H9 (cell line): ENCODE data around the gene MECP2. TPM values are rescaled to one million over a fixed set of nuclear protein-coding genes. Genes with fewer than 3 reads are reported as not detected.
A peak's percentile ranks its signal among the peaks of the same experiment; 100 is the strongest.

Experiments
- DNase-seq: peaks from one replicate; pipeline ENCODE4 v3.0.0-alpha.2; 2017
- H2AFZ ChIP-seq: one replicate; pipeline ENCODE4 v1.6.1; 2013; ENCODE audit warnings: mild to moderate bottlenecking, low read length, control low read depth, moderate library complexity
- H2AK5ac ChIP-seq: 2 replicates; pipeline ENCODE4 v1.6.1; 2013; ENCODE audit warnings: low read length, control low read depth, mixed read lengths; ENCODE audit not compliant: insufficient read length
- H2BK120ac ChIP-seq: one replicate; pipeline ENCODE4 v1.6.1; 2013; ENCODE audit warnings: low read depth, mild to moderate bottlenecking, low read length, control low read depth, inconsistent platforms; ENCODE audit not compliant: poor library complexity, severe bottlenecking
- H2BK12ac ChIP-seq: 2 replicates; pipeline ENCODE4 v1.6.1; 2013; ENCODE audit warnings: low read length, control low read depth, mixed read lengths, low read depth; ENCODE audit not compliant: insufficient read length
- H2BK15ac ChIP-seq: 2 replicates; pipeline ENCODE4 v1.6.1; 2013; ENCODE audit warnings: low read depth, low read length, control low read depth
- H2BK20ac ChIP-seq: one replicate; pipeline ENCODE4 v1.6.1; 2013; ENCODE audit warnings: low read depth, mild to moderate bottlenecking, low read length, control low read depth, inconsistent platforms; ENCODE audit not compliant: poor library complexity, severe bottlenecking
- H2BK5ac ChIP-seq: 2 replicates; pipeline ENCODE4 v1.6.1; 2013; ENCODE audit warnings: low read length, control low read depth, mixed read lengths; ENCODE audit not compliant: insufficient read length
- H3K14ac ChIP-seq: 2 replicates; pipeline ENCODE4 v1.6.1; 2013; ENCODE audit warnings: low read length, control low read depth; ENCODE audit not compliant: insufficient read depth
- H3K18ac ChIP-seq: 2 replicates; pipeline ENCODE4 v1.6.1; 2013; ENCODE audit warnings: low read depth, mild to moderate bottlenecking, mixed read lengths, low read length, control low read depth; ENCODE audit not compliant: insufficient read length
- H3K23ac ChIP-seq: 2 replicates; pipeline ENCODE4 v1.6.1; 2013; ENCODE audit warnings: low read length, control low read depth, mixed read lengths, low read depth; ENCODE audit not compliant: insufficient read length
- H3K23me2 ChIP-seq: 2 replicates; pipeline ENCODE4 v1.6.1; 2013; ENCODE audit warnings: low read depth, mild to moderate bottlenecking, mixed read lengths, low read length, control low read depth; ENCODE audit not compliant: insufficient read length, poor library complexity, severe bottlenecking
- H3K27ac ChIP-seq: 2 replicates; pipeline ENCODE4 v1.5.1; 2013; ENCODE audit warnings: low read length, control low read depth, mixed read lengths, low read depth; ENCODE audit not compliant: insufficient read length
- H3K27me3 ChIP-seq: 2 replicates; pipeline ENCODE4 v1.6.1; 2013; ENCODE audit warnings: low read length, control low read depth, inconsistent platforms; ENCODE audit not compliant: insufficient read depth
- H3K4ac ChIP-seq: 2 replicates; pipeline ENCODE4 v1.6.1; 2013; ENCODE audit warnings: low read depth, mild to moderate bottlenecking, control low read depth, inconsistent platforms, low read length, moderate library complexity
- H3K4me1 ChIP-seq: 2 replicates; pipeline ENCODE4 v1.6.1; 2013; ENCODE audit warnings: low read length, control low read depth, inconsistent platforms; ENCODE audit not compliant: insufficient read depth
- H3K4me2 ChIP-seq: 2 replicates; pipeline ENCODE4 v1.6.1; 2013; ENCODE audit warnings: low read length, control low read depth, mixed read lengths; ENCODE audit not compliant: insufficient read length, insufficient read depth
- H3K56ac ChIP-seq: 2 replicates; pipeline ENCODE4 v1.6.1; 2013; ENCODE audit warnings: low read depth, mild to moderate bottlenecking, mixed read lengths, low read length, control low read depth; ENCODE audit not compliant: insufficient read length
- H3K79me1 ChIP-seq: 2 replicates; pipeline ENCODE4 v1.6.1; 2013; ENCODE audit warnings: low read depth, mild to moderate bottlenecking, moderate library complexity, low read length, control low read depth, inconsistent platforms; ENCODE audit not compliant: insufficient read depth, poor library complexity, severe bottlenecking
- H3K79me2 ChIP-seq: 2 replicates; pipeline ENCODE4 v1.6.1; 2013; ENCODE audit warnings: low read length, control low read depth, inconsistent platforms; ENCODE audit not compliant: insufficient read depth
- H3K9ac ChIP-seq: 2 replicates; pipeline ENCODE4 v1.6.1; 2013; ENCODE audit warnings: low read length, control low read depth, mixed read lengths; ENCODE audit not compliant: insufficient read length; ENCODE audit errors: extremely low read depth
- H3K9me3 ChIP-seq: one replicate; pipeline ENCODE4 v1.6.1; 2013; ENCODE audit warnings: low read depth, low read length, inconsistent platforms; ENCODE audit not compliant: control insufficient read depth
- H3T11ph ChIP-seq: one replicate; pipeline ENCODE4 v1.6.1; 2013; ENCODE audit warnings: mild to moderate bottlenecking, low read length, control low read depth, inconsistent platforms
- H4K20me1 ChIP-seq: one replicate; pipeline ENCODE4 v1.6.1; 2013; ENCODE audit not compliant: control insufficient read depth, insufficient read length, insufficient read depth
- H4K5ac ChIP-seq: 2 replicates; pipeline ENCODE4 v1.6.1; 2013; ENCODE audit warnings: low read depth, mild to moderate bottlenecking, mixed read lengths, low read length, control low read depth; ENCODE audit not compliant: insufficient read length
- H4K8ac ChIP-seq: replicated peaks from 2 replicates; pipeline ENCODE4 v1.6.1; 2013; ENCODE audit warnings: low read length, control low read depth, mixed read lengths, low read depth; ENCODE audit not compliant: insufficient read length
- H4K91ac ChIP-seq: 2 replicates; pipeline ENCODE4 v1.6.1; 2013; ENCODE audit warnings: low read depth, mild to moderate bottlenecking, moderate library complexity, mixed read lengths, low read length, control low read depth; ENCODE audit not compliant: insufficient read length
- H3K27ac Mint-ChIP-seq, 3 experiments: 2 replicates in 2 of 3; 3 replicates in 1 of 3; pipeline ENCODE4 v1.8.0; 2020 to 2021; ENCODE audit warnings: mixed read lengths in 3 of 3, mild to moderate bottlenecking in 1 of 3, moderate library complexity in 1 of 3
- H3K27me3 Mint-ChIP-seq: 2 replicates; pipeline ENCODE4 v1.8.0; 2021; ENCODE audit warnings: low read depth, mild to moderate bottlenecking, moderate library complexity, mixed read lengths
- H3K36me3 Mint-ChIP-seq, 3 experiments: 2 replicates in 2 of 3; 3 replicates in 1 of 3; pipeline ENCODE4 v1.8.0; 2020 to 2021; ENCODE audit warnings: low read depth in 3 of 3, mixed read lengths in 3 of 3; ENCODE audit not compliant: insufficient read depth in 1 of 3
- H3K4me1 Mint-ChIP-seq, 2 experiments: 2 replicates each; pipeline ENCODE4 v1.8.0; 2020; ENCODE audit warnings: mixed read lengths in 2 of 2
- H3K4me3 Mint-ChIP-seq, 2 experiments: 2 replicates in 1 of 2; 3 replicates in 1 of 2; pipeline ENCODE4 v1.8.0; 2020 to 2021; ENCODE audit warnings: mild to moderate bottlenecking in 2 of 2, mixed read lengths in 2 of 2, moderate library complexity in 1 of 2
- H3K9me3 Mint-ChIP-seq, 2 experiments: 2 replicates in 1 of 2; 3 replicates in 1 of 2; pipeline ENCODE4 v1.8.0; 2020; ENCODE audit warnings: mild to moderate bottlenecking in 2 of 2, mixed read lengths in 2 of 2, moderate library complexity in 1 of 2
- CTCF ChIP-seq: fragments of 200-600 bp; sonication (generic); conservative IDR thresholded peaks from 3 replicates; pipeline ENCODE4 v1.8.0; 2021; ENCODE audit warnings: antibody characterized with exemption, mild to moderate bottlenecking
- WGBS: extraction: QIAGEN DNeasy Blood & Tissue Kit; methylation state at CpG from one replicate; pipeline ENCODE4 v1.1.7; 2013; ENCODE audit warnings: missing lambda C conversion rate, low lambda C conversion rate, mixed read lengths; ENCODE audit not compliant: insufficient read length; ENCODE audit errors: extremely low coverage; 5-methylcytosine and 5-hydroxymethylcytosine counted together
- total RNA-seq: library from RNA; stranded (reverse); gene quantifications from 2 replicates; pipeline ENCODE4 v1.2.1, GENCODE V29; 2021

MECP2 gene
- total RNA-seq, 1 experiment from 2014 or later = 32.2 TPM

DNA sequence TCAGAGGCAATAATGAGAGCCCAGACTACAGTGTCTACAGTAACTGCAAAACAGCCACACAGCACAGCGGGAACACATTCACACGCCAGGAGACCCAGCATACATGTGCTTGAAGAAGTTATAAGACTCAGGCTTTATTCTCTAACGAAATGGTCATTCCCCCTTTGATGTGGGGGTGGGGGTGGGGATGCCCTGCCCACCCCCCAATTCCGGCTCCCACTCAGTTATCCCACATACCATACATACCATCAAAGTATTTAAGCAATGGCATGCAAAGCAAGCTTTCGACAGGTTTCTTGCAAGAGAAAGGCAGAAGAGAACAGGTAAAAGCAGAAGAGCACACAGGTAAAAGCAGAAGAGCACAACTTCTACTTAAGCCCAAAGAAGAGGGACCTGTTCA, 3.6 kb downstream of the MECP2 start:
- H2AK5ac ChIP-seq = no peak overlapping the region
- no CpG with 5 or more reads among the region's 5 CpGs for WGBS
- H3K27ac ChIP-seq = no peak overlapping the region
- Mint-ChIP-seq H3K9me3 (peaks cover 66 to 71% of the 10 kb centered on the region in 2 experiments), H3K4me1 (peaks cover 55 to 56% of the 10 kb centered on the region in 2 experiments), H3K27me3 (no peaks in the 10 kb centered on the region), H3K27ac (peak overlapping the region in 2 of 3 experiments; percentile 41 to 89; a peak in 3 of 7 replicates), H3K4me3 (peak overlapping the region; percentile 46 to 87; a peak in 4 of 5 replicates), H3K36me3 (peaks cover 9 to 20% (median 18%) of the 10 kb centered on the region in 3 experiments)
- no peak overlapping the region for H2BK120ac ChIP-seq
- H2BK15ac ChIP-seq = no peak overlapping the region
- H3K27me3 ChIP-seq = no peaks in the 10 kb centered on the region
- peaks cover 11% of the 10 kb centered on the region for H3K23me2 ChIP-seq
- no peak overlapping the region for H3K14ac ChIP-seq
- no peak overlapping the region for H3T11ph ChIP-seq
- peaks cover 23% of the 10 kb centered on the region for H3K79me2 ChIP-seq
- DNase-seq = peak; percentile 30
- no peaks in the 10 kb centered on the region; the same call in 1 of the 2 replicates for H3K4me1 ChIP-seq
- H3K4me2 ChIP-seq = peak overlapping the region; percentile 46
- H2BK5ac ChIP-seq = no peak overlapping the region
- no peak overlapping the region for H2BK12ac ChIP-seq
- no peak overlapping the region for H3K4ac ChIP-seq
- no peak overlapping the region for H4K5ac ChIP-seq
- no peak overlapping the region for H3K56ac ChIP-seq
- no peak overlapping the region for H3K9ac ChIP-seq
- H4K20me1 ChIP-seq = no peaks in the 10 kb centered on the region
- H4K8ac ChIP-seq = no peak overlapping the region
- H2BK20ac ChIP-seq = no peak overlapping the region
- no peaks in the 10 kb centered on the region for H3K79me1 ChIP-seq
- TF ChIP-seq CTCF = no peak
- H3K9me3 ChIP-seq = peaks cover 29% of the 10 kb centered on the region
- H3K18ac ChIP-seq = no peak overlapping the region
- no peak overlapping the region for H4K91ac ChIP-seq
- H2AFZ ChIP-seq = no peak overlapping the region
- no peak overlapping the region for H3K23ac ChIP-seq
